IMR-90 (cell line): Measurements from ENCODE around the gene IFNL1. TPM values are rescaled to one million over a fixed set of nuclear protein-coding genes. Genes with fewer than 3 reads are reported as not detected.
A peak's percentile ranks its signal among the peaks of the same experiment; 100 is the strongest.

ENCODE experiments used
- ATAC-seq: fragments of 200-7000 bp; cut with Tn5 transposase; 2 replicates; pipeline ENCODE4 v1.9.1; 2020; ENCODE audit warnings: low read depth, mild to moderate bottlenecking, moderate library complexity
- BruUV-seq: library from RNA; stranded (reverse); fragments of 400-500 nt; replicated peaks from 2 replicates; lab custom pipeline; 2021; lab: Mats Ljungman, UMichigan
- CTCF ChIA-PET: fragments of 300-600 bp; formaldehyde crosslinking; extraction: SDS; loops from one replicate; lab custom pipeline; 2021; ENCODE audit warnings: antibody characterized with exemption; lab: Yijun Ruan, JAX
- POLR2A ChIA-PET: fragments of 300-600 bp; sonication (Branson Sonifier 250); formaldehyde crosslinking; loops from one replicate; lab custom pipeline; 2022; ENCODE audit warnings: antibody characterized with exemption; ENCODE audit not compliant: unreplicated experiment; lab: Charles Lee
- DNase-seq: peaks from one replicate; pipeline ENCODE4 v3.0.0; 2013
- H2AFZ ChIP-seq: replicated peaks from 2 replicates; pipeline ENCODE3; 2013; ENCODE audit warnings: low read length, mild to moderate bottlenecking; ENCODE audit not compliant: poor library complexity
- H2AK5ac ChIP-seq: 2 replicates; pipeline ENCODE4 v1.6.1; 2013; ENCODE audit warnings: low read depth, low read length, inconsistent platforms
- H2AK9ac ChIP-seq: replicated peaks from 2 replicates; pipeline ENCODE3; 2013; ENCODE audit warnings: mild to moderate bottlenecking, low read depth, low read length, moderate library complexity; ENCODE audit not compliant: poor library complexity
- H2BK120ac ChIP-seq: 2 replicates; pipeline ENCODE4 v1.6.1; 2013; ENCODE audit warnings: low read depth, low read length, inconsistent platforms
- H2BK15ac ChIP-seq: 3 replicates; pipeline ENCODE4 v1.6.1; 2013; ENCODE audit warnings: low read depth, low read length, inconsistent platforms
- H2BK20ac ChIP-seq: 2 replicates; pipeline ENCODE4 v1.6.1; 2013; ENCODE audit warnings: low read depth, mild to moderate bottlenecking, inconsistent platforms, low read length, moderate library complexity
- H2BK5ac ChIP-seq: 2 replicates; pipeline ENCODE4 v1.6.1; 2013; ENCODE audit warnings: mild to moderate bottlenecking, low read depth, low read length, inconsistent platforms; ENCODE audit not compliant: poor library complexity, severe bottlenecking
- H3K14ac ChIP-seq: replicated peaks from 2 replicates; pipeline ENCODE4 v1.6.1; 2013; ENCODE audit warnings: low read depth, low read length, inconsistent platforms
- H3K18ac ChIP-seq: 2 replicates; pipeline ENCODE4 v1.6.1; 2013; ENCODE audit warnings: low read depth, low read length, control low read depth
- H3K23ac ChIP-seq: 2 replicates; pipeline ENCODE4 v1.6.1; 2013; ENCODE audit warnings: low read depth, low read length, inconsistent platforms
- H3K27ac ChIP-seq: 2 replicates; pipeline ENCODE4 v1.5.1; 2013; ENCODE audit warnings: mild to moderate bottlenecking, control low read depth, low read length; ENCODE audit not compliant: insufficient read depth
- H3K27me3 ChIP-seq: 2 replicates; pipeline ENCODE4 v1.6.1; 2013; ENCODE audit warnings: low read length; ENCODE audit not compliant: control insufficient read depth, insufficient read depth
- H3K36me3 ChIP-seq: 2 replicates; pipeline ENCODE4 v1.6.1; 2013; ENCODE audit warnings: low read length, mixed read lengths; ENCODE audit not compliant: control insufficient read depth, insufficient read depth
- H3K4ac ChIP-seq: 2 replicates; pipeline ENCODE4 v1.6.1; 2013; ENCODE audit warnings: low read depth, low read length, inconsistent platforms
- H3K4me1 ChIP-seq: 2 replicates; pipeline ENCODE4 v1.6.1; 2013; ENCODE audit warnings: low read length, mixed read lengths; ENCODE audit not compliant: control insufficient read depth, insufficient read depth
- H3K4me2 ChIP-seq: 2 replicates; pipeline ENCODE4 v1.6.1; 2013; ENCODE audit warnings: low read depth, mild to moderate bottlenecking, control low read depth, low read length, moderate library complexity
- H3K4me3 ChIP-seq: 2 replicates; pipeline ENCODE4 v1.5.1; 2013; ENCODE audit warnings: low read depth, mild to moderate bottlenecking, control low read depth, low read length, moderate library complexity; ENCODE audit not compliant: insufficient read depth
- H3K56ac ChIP-seq: 2 replicates; pipeline ENCODE4 v1.6.1; 2013; ENCODE audit warnings: low read length, inconsistent platforms; ENCODE audit not compliant: insufficient read depth; ENCODE audit errors: extremely low read depth
- H3K79me1 ChIP-seq, 2 experiments: 2 replicates each; pipeline ENCODE4 v1.6.1; 2013; ENCODE audit warnings: low read length in 2 of 2, inconsistent platforms in 1 of 2, low read depth in 1 of 2
- H3K9ac ChIP-seq: 2 replicates; pipeline ENCODE4 v1.6.1; 2013; ENCODE audit warnings: low read depth, low read length, control low read depth
- H3K9me1 ChIP-seq: 2 replicates; pipeline ENCODE4 v1.6.1; 2013; ENCODE audit warnings: low read length, inconsistent platforms; ENCODE audit not compliant: insufficient read depth
- H3K9me3 ChIP-seq: 2 replicates; pipeline ENCODE4 v1.6.1; 2013; ENCODE audit warnings: low read length; ENCODE audit not compliant: control insufficient read depth, insufficient read depth
- H4K20me1 ChIP-seq: 2 replicates; pipeline ENCODE4 v1.6.1; 2013; ENCODE audit warnings: low read length, inconsistent platforms; ENCODE audit not compliant: insufficient read depth
- H4K5ac ChIP-seq: 2 replicates; pipeline ENCODE4 v1.6.1; 2013; ENCODE audit warnings: mild to moderate bottlenecking, low read depth, low read length, control low read depth
- H4K8ac ChIP-seq, 2 experiments: 2 replicates each; pipeline ENCODE4 v1.6.1; 2013; ENCODE audit warnings: low read depth in 2 of 2, low read length in 2 of 2, control low read depth in 1 of 2, inconsistent platforms in 1 of 2
- H4K91ac ChIP-seq: 2 replicates; pipeline ENCODE4 v1.6.1; 2013; ENCODE audit warnings: low read depth, low read length, inconsistent platforms; ENCODE audit not compliant: insufficient read depth
- BHLHE40 ChIP-seq: fragments of 150-350 bp; IDR thresholded peaks from 2 replicates; pipeline ENCODE4 v1.6.1; 2016; ENCODE audit warnings: mild to moderate bottlenecking, low read depth, low read length
- CEBPB ChIP-seq: IDR thresholded peaks from 2 replicates; pipeline ENCODE4 v1.6.1; 2012; ENCODE audit warnings: low read depth, low read length, improper control_type of control experiment
- CHD1 ChIP-seq: IDR thresholded peaks from 2 replicates; pipeline ENCODE4 v1.6.1; 2012; ENCODE audit warnings: low read depth, low read length, improper control_type of control experiment
- CTCF ChIP-seq: conservative IDR thresholded peaks from 2 replicates; pipeline ENCODE4 v1.5.1; 2012; ENCODE audit warnings: mild to moderate bottlenecking, low read depth, low read length, improper control_type of control experiment
- ELK1 ChIP-seq: fragments of 150-350 bp; IDR thresholded peaks from 2 replicates; pipeline ENCODE4 v1.6.1; 2016; ENCODE audit warnings: low read depth, mild to moderate bottlenecking, low read length, moderate library complexity, borderline replicate concordance
- MAFK ChIP-seq: IDR thresholded peaks from 2 replicates; pipeline ENCODE4 v1.6.1; 2012; ENCODE audit warnings: low read depth, low read length, improper control_type of control experiment
- MAZ ChIP-seq: IDR thresholded peaks from 2 replicates; pipeline ENCODE4 v1.6.1; 2012; ENCODE audit warnings: low read depth, mild to moderate bottlenecking, low read length, improper control_type of control experiment, moderate library complexity, borderline replicate concordance
- MXI1 ChIP-seq: IDR thresholded peaks from 2 replicates; pipeline ENCODE4 v1.6.1; 2012; ENCODE audit warnings: low read depth, mild to moderate bottlenecking, low read length, moderate library complexity, borderline replicate concordance
- NFE2L2 ChIP-seq: fragments of 150-350 bp; IDR thresholded peaks from 2 replicates; pipeline ENCODE4 v1.6.1; 2016; ENCODE audit warnings: low read depth, mild to moderate bottlenecking, low read length
- RAD21 ChIP-seq: IDR thresholded peaks from 2 replicates; pipeline ENCODE4 v1.6.1; 2012; ENCODE audit warnings: low read length, improper control_type of control experiment
- SMC3 ChIP-seq: fragments of 150-350 bp; IDR thresholded peaks from 2 replicates; pipeline ENCODE4 v1.6.1; 2016; ENCODE audit warnings: low read depth, mild to moderate bottlenecking, antibody characterized with exemption, low read length, moderate library complexity
- USF2 ChIP-seq: fragments of 150-350 bp; IDR thresholded peaks from 2 replicates; pipeline ENCODE4 v1.6.1; 2017; ENCODE audit warnings: mild to moderate bottlenecking, antibody characterized with exemption, low read length, low read depth
- WGBS, 2 experiments: methylation state at CpG; one replicate each; pipeline versions ENCODE4 v1.1.5 to v1.1.7; 2013; ENCODE audit warnings: missing lambda C conversion rate in 2 of 2; ENCODE audit not compliant: insufficient read length in 1 of 2; ENCODE audit errors: extremely low coverage in 2 of 2; 5-methylcytosine and 5-hydroxymethylcytosine counted together
- dilution Hi-C: fragments of 300-500 bp; cut with HindIII; formaldehyde crosslinking; loops from one replicate; pipeline ENCODE4 v1.14.3; 2018; ENCODE audit warnings: low sequenced_read_pairs; ENCODE audit not compliant: unreplicated experiment
- in situ Hi-C: fragments of 300-500 bp; cut with MboI; formaldehyde crosslinking; loops from 3 replicates; pipeline ENCODE4 v1.14.3; 2019; ENCODE audit warnings: low sequenced_read_pairs, inconsistent platforms, mixed read lengths
- intact Hi-C: fragments of 100-400 bp; cut with micrococcal nuclease; formaldehyde crosslinking; loops from 2 replicates; pipeline ENCODE4 v1.10.0; 2022
- polyA plus RNA-seq, 3 experiments: library from polyadenylated mRNA; depleted of rRNA; stranded (reverse); fragments of >200 nt; gene quantifications; 2 replicates each; pipeline ENCODE4 v1.2.3, GENCODE V29; 2012; ENCODE audit warnings: low replicate concordance in 1 of 3
- total RNA-seq: library from RNA; depleted of rRNA; stranded (reverse); fragments of >200 nt; gene quantifications from 2 replicates; pipeline ENCODE4 v1.2.3, GENCODE V29; 2012

Gene IFNL1
- total and polyA plus RNA-seq, 2 of the 4 experiments (the other 2 are of a cell fraction), result not detected

- no peak for DNase-seq
These were observed 45.0 kb downstream of the IFNL1 start for GRCh38 chr19:39341129-39341718.

More at GRCh38 chr19:39341129-39341718, 45.0 kb downstream of the IFNL1 start:
- POLR2A ChIA-PET, result interaction anchor here (1.3 kb wide), 1 partner anchor 95 kb away, joined by 4 read pairs; the partner anchor contains the start of gene RPS16
- H3K27me3 ChIP-seq, result no peaks in the 10 kb centered on the region
- 0% methylated on average over 14 of the region's 17 CpGs; no CpG with 5 or more reads in 1 of the 2 experiments for WGBS, 2 experiments
- TF ChIP-seq CTCF (peak; percentile 11; the same call in 1 of the 2 replicates), SMC3 (no peak), BHLHE40 (no peak), CEBPB (no peak), NFE2L2 (no peak), MAZ (0 out of 2 replicates have a peak, but pooled peaks have one; percentile 46), MXI1 (no peak), MAFK (no peak), CHD1 (no peak), USF2 (no peak), RAD21 (peak; percentile 20), ELK1 (no peak)
- 0 out of 2 replicates have a peak, but pooled peaks cover 1% of the 10 kb centered on the region for H3K36me3 ChIP-seq
- in situ Hi-C loops (no loop called here), intact Hi-C loops (loop anchor here (5.0 kb wide), 1 partner anchor 219 kb away; no protein-coding TSS in a partner anchor), dilution Hi-C loops (no loop called here)
- H2AFZ ChIP-seq, result peak overlapping the region; percentile 98
- H2BK15ac ChIP-seq, result peak overlapping the region; percentile 42; the same call in 1 of the 3 replicates
- H2AK5ac ChIP-seq, result peak overlapping the region; percentile 95
- peak overlapping the region; percentile 79 for H4K91ac ChIP-seq
- H3K4me2 ChIP-seq, result peak overlapping the region; percentile 58
- peak overlapping the region; percentile 94 for H3K9ac ChIP-seq
- peaks cover 12% of the 10 kb centered on the region for H3K9me1 ChIP-seq
- peak overlapping the region; percentile 71; the same call in 1 of the 2 replicates for H3K18ac ChIP-seq
- peak overlapping the region; percentile 78 for H3K4me3 ChIP-seq
- H3K9me3 ChIP-seq, result no peaks in the 10 kb centered on the region
- H4K20me1 ChIP-seq, result peaks cover 20% of the 10 kb centered on the region; the same call in 1 of the 2 replicates
- peaks cover 11% of the 10 kb centered on the region for H3K4me1 ChIP-seq
- H3K14ac ChIP-seq, result peak overlapping the region; percentile 98
- H4K8ac ChIP-seq, result peak overlapping the region; percentile 85 to 99
- H3K56ac ChIP-seq, result peak overlapping the region; percentile 88
- H2BK5ac ChIP-seq, result peak overlapping the region; percentile 84
- ATAC-seq, result peak; percentile 2
- peak overlapping the region; percentile 81 for H2AK9ac ChIP-seq
- H3K23ac ChIP-seq, result peak overlapping the region; percentile 97
- peak overlapping the region; percentile 72 for H2BK120ac ChIP-seq
- CTCF ChIA-PET, result no interaction called here
- peak overlapping the region; percentile 98 for H3K4ac ChIP-seq
- peak overlapping the region; percentile 84 for H3K27ac ChIP-seq
- H4K5ac ChIP-seq, result peak overlapping the region; percentile 49
- BruUV-seq, result no TSS peak
- no peak overlapping the region for H2BK20ac ChIP-seq
- peaks cover 18 to 50% of the 10 kb centered on the region in 2 experiments; a peak in 3 of 4 replicates for H3K79me1 ChIP-seq
